GM21526 (cell line): ENCODE results near the gene FUZ.

Source experiments
- ATAC-seq: cut with Tn5 transposase; IDR thresholded peaks from one replicate; pipeline ENCODE4 v1.9.1; 2021; ENCODE audit warnings: moderate library complexity; ENCODE audit not compliant: unreplicated experiment, low FRiP score

The FUZ gene

DNA sequence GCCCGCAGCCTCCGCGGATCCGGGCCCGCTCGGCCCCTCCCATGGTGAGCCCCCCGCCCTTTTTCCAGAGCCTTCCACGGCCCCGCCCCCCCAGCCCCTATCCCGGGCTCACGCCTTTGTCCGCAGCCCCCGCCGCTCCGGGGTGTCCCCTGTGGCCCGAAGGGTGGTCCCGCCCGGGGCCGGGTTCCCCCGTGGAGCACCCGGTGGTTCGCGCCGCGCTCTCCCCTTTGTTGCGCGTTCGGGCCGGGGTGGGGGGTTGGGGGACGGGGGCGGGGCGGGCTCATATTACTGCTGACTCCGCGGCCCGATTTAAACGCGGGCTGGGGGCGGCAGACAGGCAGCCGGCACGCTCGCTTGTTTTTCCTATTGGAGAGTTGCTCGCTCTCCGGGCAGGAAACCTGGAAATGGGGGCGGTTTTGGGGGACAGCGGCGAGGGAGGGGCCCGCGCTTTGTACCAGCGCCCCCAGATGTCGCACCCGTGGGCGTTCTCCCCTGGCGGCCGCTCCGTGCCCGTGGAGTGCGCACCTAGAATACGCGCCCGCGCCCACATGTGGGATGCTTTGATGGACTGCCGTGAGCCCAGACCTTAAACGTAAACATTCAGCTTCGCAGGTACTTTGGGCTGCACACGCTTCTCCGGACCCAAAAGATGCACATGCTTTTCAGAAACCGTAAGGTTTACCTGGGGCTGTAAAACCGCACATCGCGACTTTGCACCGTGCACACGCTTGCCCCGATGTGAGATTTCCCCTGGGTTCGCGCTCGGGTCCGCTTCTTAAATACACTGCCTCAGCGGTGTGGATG is 38.6 kb upstream of the FUZ start:
- ATAC-seq = no peak

DNA sequence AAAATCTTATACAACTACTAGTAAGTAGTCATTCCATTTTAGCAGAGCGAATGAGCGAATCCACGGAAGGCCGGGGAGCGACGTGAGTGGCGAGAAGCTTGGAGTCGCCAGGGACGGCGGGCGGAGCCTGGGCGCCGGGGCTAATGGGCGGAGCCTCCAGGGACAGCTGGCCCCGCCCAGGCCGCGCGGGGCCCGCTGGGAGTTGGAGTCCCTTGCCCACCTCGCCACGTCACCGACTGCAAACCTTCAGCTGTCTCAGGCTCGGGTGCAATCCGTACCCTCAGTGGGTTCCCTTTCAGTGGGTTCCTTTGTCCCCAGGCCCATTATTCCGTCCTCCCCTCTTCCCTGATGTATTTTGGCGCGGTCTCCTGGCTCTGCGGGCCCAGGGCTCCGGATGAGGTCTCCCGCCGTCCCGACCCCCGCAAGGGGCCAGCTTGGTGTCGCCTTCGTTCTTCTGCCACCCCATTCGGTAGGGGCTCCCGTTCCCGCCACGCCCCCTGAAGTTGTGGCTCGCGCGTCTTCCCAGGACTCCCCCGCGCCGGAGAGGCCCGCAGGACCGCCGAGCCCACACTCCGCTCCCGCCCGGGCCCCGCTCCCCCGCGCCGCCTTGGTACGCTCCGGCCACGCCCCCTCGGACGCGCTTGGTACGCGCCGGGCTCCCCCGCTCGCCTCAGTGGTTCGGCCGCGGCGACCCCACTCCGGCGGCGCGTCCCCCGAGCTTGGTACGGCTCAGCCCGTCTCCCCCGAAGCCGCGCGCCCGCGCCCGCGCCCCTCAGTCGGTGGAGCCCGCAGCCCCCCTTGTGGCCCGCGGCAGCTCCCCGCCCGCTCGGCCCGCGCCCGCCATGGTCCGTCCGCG is 37.6 kb upstream of the FUZ start, which contains the start of gene PTOV1:
PTOV1 (plus strand) TSS at position 673 of the 856 bp plus-strand sequence.
- ATAC-seq = peak; percentile 59

DNA sequence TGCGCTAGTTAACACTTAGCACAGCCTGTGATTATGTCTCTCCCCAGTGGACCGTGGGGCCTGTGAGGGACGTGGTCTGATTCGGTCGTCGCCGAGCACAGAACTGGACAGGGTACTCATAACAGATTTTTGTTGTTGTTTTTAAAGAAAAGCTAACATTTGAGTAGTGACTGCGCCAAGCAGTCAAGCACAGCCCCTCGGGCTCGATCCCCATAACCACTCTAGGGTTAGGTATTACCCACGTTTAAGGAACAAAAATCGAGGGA is 37.1 kb upstream of the FUZ start:
- no peak for ATAC-seq

DNA sequence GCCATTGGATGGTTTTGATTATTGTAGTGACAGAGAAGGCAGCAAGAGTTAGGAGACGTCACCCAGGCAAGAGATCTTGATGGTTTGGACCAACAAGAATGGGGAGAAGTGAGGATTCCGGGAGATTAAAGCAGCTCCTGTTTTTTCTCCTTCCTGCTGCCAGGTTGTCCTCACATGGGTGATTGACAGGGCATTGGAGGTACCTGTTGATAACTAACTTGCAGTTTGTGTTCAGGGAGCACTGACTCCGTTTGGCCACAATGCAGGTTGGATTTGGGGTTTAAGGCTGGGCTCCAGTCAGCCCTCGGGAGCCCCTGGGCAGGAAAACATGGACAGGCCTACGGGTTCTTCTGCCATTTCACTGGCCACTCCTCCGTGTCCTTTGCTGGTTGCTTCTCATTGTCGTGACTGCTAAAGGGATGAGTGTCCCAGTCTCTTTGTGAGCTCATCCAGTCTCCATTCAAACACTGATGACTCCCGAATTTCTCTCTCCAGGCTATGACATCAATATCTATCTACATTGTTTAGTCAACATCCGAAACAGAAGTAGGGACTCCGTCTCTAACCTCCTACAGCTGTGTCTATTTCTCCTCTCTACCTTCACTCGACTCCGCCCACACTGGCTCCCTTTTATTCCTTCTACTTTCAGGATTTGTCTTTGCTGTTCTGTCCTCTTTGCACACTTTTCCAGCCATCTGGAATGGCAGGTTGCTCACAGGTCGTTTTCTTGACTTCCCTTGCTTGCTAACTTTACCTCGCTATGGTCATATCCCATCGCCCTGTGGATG is 36.5 kb upstream of the FUZ start:
- no peak for ATAC-seq

DNA sequence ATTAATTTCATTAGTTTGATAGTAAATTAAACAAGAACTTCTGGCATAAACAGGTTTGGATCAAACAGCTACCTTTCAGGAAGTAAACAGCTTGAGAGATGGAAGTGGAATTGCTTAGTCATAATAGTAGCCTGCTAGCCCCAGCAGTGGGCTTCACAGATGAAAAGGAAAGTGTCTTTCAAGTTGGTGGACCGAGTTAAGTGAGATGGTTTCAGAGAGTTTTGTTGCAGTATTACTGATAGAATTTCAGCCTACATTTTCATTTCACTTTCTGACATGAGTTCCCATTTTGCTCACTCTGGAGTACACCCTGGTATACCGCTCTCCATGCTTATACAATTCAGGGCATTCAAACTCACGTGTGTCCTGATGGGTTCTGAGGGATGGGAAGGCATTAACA is 35.8 kb upstream of the FUZ start:
- ATAC-seq = no peak

DNA sequence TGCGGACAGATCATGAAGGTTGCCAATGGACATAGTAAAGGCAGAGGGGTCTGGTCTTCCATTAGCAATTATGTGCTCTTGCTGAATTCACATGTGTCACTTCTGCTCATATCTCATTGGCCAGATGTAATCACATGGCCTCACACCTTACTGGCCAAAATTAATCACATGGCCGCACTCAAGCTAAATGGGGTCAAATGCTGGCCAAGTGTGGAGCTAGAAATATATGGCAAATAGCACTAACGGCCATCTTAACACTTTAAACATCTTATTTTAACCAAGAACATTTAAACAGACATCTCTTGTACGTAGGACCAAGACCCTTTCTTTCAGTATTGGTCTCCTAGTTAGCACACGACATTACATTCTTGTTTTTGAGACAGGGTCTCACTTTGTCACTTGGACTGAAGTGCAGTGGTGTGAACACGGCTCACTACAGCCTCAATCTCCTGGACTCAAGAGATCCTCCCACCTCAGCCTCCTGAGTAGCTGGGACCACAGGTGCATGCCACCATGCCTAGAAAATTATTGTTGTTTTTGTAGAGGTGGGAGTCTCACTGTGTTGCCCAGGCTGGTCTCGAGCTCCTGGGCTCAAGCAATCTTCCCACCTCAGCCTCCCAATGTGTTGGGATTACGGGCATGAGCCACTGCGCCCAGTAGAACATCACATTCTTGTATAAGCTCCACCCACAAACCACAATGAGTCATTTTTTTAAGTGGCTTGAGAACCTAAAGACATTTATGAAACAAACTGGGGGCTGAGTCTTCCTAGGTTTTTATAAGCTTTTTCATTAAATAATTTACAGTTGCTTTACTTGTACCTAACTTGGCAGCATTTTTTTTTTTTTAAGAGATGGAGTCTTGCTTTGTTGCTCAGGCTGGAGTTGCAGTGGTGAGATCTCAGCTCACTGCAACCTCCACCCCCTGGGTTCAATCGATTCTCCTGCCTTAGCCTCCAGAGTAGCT is 34.9 kb upstream of the FUZ start:
- no peak for ATAC-seq

DNA sequence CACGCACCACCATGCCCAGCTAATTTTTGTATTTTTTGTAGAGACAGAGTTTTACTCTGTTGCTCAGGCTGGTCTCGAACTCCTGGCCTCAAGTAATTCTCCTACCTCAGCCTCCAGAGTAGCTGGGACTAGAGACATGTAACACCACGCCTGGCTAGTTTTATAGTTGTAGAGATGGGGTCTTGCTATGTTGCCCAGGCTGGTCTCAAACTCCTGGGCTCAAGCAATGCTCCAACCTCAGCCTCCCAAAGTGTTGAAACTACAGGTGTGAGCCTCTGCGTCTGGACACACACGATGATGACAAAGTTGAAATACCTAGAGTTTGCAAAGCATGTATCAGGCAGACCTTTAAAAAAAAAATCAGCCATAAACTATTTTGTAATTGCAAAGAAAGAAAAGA is 33.3 kb upstream of the FUZ start:
- ATAC-seq = no peak

DNA sequence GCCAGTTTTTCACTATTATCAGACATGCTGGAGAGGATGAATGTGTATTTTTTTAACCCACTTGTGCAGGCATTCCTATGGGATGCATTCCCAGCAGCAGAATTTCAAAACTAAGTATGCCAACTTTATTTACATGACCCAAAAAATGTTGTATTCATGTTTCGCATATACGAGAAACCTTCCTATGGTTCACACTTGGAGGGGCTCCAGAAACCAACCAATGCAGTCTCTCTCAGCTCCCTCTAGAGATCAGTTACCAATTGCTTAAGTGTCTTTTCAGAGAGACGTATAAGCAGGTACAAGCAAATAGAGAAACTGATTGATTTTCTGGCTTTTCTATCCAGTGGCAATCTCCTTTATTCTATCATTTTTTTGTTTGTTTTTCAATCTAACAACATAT is 32.3 kb upstream of the FUZ start:
- no peak for ATAC-seq

DNA sequence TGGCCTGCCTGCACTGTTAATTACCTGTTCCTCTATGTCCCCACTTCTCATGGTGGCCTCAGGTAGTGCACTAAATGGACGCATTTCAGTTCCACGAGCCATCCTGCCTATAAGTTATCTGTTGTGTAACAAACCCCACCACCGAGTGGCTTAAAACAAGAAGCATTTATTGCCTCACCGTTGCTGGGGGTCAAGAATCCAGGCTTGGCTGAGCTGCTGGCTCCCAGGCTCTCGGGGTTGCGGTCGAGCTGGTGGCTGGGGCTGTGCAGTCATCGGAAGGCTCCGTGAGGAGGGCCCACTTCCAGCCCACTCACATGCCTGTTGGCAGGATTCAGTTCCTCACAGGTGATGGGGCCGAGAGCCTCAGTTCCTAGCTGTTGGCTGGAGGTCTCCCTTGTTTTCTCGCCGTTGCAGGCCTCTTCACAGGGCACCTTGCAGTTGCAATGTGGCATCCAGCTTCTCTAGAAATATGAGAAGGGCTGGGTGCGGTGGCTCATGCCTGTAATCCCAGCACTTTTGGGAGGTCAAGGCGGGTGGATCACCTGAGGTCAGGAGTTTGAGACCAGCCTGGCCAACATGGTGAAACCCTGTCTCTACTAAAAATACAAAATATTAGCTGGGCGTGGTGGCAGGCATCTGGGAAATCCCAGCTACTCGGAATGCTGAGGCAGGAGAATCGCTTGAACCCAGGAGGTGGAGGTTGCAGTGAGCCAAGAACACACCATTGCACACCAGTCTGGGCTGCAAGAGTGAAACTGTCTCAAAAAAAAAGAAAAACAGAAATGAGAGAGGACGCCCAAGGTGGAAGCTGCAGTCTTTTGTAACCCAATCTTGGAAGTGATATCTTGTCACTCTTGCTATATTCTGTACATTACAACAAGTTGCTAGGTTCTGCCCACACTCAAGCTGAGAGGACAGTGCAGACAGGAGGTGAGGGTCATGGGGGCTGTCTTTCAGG is 31.3 kb upstream of the FUZ start:
- ATAC-seq = no peak

DNA sequence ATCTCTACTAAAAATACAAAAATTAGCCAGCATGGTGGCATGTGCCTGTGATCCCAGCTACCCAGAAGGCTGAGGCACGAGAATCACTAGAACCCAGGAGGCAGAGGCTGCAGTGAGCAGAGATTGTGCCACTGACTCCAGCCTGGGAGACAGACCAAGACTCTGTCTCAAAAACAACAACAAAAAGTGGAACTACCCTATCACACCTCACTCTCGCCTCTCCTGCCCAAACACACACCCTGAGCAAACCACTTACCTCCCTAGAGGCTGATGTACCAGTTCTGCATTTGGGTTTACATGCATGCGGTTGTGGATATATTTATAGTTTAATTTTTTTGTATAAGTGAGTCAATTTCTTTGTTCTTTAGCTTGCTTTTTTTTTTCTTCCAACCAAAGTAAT is 30.2 kb upstream of the FUZ start:
- ATAC-seq = no peak

DNA sequence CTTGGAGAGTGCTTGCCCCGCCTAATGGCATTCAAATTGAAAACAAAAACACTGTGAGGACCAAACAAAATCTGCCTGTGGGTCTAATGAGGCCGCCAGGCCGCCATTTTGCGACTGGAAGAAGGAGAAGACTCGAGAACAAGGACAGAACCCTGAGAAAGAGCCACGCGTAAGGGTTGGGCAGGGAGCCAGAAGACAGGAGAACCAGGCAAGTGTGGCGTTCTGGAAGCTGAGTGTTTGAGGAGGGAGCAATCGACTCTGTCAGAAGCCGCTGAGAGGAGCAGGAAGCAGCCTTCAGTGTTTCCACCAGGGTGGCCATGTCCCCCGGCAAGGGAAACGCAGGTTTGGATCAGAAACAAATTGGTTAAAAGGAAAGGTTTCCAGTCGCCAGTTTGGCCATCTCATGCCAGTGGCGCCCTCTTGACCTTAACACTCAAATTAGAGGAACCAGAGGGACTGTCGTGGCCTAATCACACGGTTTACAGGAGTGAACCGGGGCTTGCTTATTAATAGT is 27.7 kb upstream of the FUZ start:
- no peak for ATAC-seq

DNA sequence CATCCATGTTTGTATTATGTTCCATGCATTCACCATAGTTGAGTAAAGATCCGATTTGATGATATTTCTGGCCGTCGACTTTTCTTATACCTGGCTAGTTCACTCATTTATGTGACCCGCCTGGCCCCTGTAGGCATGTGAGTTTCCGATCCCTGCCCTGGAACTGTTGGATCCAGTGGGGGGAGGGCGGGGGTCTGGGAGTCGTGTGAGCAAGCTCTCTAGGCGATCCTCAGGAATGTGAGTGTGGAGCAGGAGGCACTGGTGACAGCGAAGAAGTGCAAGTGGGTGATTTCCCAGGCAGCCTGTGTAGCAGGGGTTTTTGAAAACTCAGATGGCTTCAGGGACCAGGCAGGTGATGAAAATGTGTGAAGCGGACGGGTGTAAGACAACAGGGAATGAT is 27.2 kb upstream of the FUZ start:
- no peak for ATAC-seq

DNA sequence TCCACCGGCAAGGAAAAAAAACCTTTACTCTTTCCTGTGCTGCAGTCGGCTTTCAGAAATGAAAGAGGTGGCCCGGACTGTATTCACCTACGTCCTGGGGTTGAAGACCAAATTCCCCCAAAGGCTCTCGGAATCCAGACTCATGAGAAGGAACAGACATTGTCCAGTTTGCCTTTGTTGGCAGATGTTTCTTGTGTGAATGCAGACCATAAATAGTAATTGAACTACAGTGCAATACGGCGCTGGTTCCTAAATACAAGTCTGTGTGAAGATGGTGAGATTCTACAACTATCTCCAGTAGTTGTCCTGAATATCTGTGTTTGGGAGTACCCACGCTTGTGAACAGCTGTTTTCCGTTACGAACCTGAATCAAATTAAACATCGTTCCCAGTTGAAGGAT is 26.6 kb upstream of the FUZ start:
- no peak for ATAC-seq

DNA sequence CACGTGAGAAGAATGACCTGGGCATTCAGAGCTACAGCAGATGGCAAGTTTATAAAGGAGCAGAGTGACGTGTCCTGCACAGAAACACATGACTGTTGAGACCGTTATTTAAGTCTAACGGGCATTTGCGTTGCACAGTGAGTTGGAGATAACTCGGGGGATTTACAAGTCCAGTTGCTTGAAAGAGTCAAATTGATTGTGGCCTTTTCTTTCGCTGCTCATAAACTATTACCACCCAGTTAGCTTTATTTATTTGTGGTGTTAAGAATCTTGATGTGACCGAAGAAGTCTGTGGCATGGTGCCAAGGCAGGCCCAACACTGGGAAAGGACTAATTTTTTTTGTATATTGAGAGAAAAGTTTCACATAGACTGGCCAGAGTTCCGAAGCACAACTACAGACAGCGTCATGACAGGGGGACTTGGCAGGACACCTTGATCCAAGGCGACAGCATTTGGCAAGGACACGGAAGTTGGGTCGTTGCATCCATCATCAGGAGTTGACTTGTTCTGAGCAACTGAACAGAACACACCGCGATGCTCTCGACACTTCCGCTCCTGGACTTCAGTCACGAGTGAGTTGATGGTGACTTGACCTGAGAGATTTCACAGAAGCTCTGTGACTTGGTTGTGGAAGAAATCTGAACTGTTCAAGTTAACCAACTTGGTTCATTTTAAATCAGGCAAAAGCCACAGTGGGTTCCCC is 25.9 kb upstream of the FUZ start:
- no peak for ATAC-seq

DNA sequence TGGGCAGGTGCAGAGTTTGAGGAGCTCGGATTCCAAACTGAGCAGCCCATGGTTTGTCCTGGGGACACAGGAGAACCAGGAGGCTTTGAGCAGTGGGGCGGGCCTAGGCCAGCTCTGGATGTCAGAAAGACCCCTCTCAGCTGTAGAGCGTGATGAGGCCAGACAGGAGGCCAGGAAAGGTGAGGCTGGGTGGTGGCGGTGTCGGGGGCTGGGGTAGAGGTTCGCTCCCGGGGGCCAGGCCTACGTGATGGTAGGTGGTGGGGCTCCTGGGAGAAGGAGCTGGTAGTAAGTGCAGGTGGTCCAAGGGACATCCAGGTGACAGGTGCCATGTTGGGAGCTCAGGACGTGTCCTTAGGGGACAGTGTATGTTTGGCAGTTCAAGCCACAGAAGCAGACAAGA is 24.3 kb upstream of the FUZ start:
- ATAC-seq = no peak

DNA sequence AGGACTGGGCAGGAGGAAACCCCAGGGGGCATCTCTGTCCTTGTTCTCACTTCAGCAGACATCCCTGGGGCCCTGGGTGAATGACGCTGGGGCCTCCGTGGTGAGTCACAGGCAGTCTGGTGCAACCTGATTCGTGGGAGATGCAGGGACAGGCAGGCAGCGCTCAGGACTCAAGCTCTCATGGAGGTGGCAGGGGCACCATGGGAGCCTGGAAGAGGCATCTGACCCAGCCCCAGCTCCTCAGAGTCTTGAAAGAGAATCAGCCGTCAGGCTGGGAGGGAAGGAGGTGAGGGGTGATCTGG is 23.9 kb upstream of the FUZ start:
- ATAC-seq = no peak

DNA sequence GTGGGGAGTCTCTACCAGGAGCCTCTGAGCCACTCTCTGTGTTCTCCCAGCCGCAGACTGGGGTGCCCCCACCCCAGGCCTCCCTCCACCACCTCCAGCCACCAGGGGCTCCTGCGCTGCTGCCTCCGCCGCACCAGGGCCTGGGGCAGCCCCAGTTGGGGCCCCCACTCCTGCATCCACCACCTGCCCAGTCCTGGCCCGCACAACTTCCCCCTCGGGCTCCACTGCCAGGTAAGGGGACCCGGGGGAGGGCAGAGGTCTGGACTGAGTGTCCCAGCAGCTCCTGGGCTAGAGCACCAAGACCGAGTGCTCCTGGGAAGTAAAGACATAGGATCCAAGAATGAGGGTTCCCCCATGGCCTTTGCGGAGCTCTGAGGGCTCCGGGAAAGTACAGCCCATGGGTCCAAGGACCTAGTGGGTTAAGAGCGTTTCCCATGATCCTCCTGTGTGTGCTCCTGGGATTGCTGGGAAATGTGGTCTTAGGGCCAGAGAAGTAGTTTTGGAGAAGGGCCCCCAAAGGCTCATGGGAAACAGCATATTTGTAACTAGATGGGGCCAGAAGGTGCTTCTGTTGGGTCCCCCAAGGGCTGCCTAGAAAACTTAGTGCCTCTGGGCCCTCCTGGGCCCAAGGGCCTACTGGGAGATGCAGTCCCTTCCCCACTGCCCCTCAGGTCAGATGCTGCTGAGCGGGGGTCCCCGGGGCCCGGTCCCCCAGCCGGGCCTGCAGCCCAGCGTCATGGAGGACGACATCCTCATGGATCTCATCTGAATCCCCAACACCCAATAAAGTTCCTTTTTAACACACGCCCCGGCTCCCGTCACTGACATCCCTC is 23.3 kb upstream of the FUZ start:
- ATAC-seq = no peak

DNA sequence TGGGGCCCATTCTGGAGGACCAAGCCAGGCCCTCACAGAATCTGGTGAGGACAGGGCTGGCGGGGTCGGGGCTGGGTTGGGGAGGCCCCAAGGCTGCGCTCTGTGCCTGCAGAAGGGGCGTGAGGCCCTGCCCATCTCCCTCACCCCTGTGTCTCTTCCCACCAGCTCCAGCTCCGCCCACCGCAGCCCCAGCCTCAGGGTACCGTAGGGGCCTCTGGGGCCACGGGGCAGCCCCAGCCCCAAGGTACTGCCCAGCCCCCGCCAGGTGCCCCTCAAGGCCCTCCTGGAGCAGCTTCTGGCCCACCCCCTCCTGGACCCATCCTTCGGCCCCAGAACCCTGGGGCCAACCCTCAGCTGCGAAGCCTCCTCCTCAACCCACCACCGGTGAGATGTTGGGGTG is 22.5 kb upstream of the FUZ start:
- no peak for ATAC-seq
